COLO829 (cell line): Measurements from ENCODE around the gene PRAMEF14.
"Not testable (repeated sequence)": the region's sequence is repeated elsewhere in the genome, so short reads cannot be mapped to it uniquely, and the experiment has no call there.

ENCODE experiments used
- DNase-seq: peaks from one replicate; pipeline ENCODE4 v3.0.0; 2012; ENCODE audit warnings: low spot score

Gene PRAMEF14, protein sequence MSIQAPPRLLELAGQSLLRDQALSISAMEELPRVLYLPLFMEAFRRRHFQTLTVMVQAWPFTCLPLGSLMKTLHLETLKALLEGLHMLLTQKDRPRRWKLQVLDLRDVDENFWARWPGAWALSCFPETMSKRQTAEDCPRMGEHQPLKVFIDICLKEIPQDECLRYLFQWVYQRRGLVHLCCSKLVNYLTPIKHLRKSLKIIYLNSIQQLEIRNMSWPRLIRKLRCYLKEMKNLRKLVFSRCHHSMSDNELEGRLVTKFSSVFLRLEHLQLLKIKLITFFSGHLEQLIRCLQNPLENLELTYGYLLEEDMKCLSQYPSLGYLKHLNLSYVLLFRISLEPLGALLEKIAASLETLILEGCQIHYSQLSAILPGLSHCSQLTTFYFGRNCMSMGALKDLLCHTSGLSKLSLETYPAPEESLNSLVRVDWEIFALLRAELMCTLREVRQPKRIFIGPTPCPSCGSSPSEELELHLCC

DNA sequence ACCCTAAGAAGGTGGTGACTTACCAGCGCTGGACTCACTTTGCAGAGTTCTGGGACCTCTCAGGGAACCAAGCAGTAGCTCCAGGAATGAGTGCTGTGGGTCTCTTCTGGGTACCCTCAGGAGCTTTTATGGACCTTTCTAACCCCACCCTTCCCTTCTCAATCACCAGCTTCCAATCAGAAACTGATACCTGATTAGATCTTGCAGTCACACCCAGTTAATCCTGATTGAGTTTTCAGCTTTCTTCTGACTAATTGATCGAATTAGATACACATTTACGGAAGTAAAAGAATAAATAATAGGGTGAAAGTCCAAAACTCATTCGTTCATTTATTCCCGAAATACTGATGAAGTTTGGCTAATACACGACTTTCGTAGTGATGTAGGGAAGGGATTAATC lies at the start of gene PRAMEF14:
TSS of gene PRAMEF14 (minus strand) at position 101 of the 400 bp plus-strand sequence. CDS start 1,820 bp downstream, outside the sequence.
- DNase-seq = not testable (repeated sequence)

GRCh38 chr1:13395311-13395710 lies 48.4 kb upstream of the PRAMEF14 start:
- not testable (repeated sequence) for DNase-seq

GRCh38 chr1:13394761-13395160 lies 47.8 kb upstream of the PRAMEF14 start:
- DNase-seq = not testable (repeated sequence)

GRCh38 chr1:13393004-13393403 lies 46.1 kb upstream of the PRAMEF14 start:
- DNase-seq = not testable (repeated sequence)

DNA sequence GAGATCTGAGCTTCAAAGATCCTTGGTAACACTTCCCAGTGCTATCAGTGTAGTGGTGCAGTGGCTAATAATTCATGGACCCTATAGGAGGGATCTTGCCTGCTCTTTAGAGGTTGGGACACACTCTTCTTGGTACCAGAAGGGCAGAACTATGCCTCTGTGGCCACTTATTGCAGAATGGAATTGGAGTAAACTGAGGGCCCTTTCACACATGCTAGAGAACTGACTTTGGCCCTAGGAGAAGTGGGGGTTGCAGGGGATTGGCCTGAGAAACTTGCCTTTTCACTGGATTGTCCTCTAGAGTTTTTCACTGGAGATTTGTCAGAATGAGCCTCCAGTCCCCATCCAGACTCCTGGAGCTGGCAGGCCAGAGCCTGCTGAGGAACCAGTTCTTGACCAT lies 42.4 kb upstream of the PRAMEF14 start, which contains the start of gene PRAMEF17:
TSS of gene PRAMEF17 (plus strand) at position 301 of the 400 bp plus-strand sequence. CDS start at position 327, 26 bp downstream.
- not testable (repeated sequence) for DNase-seq

DNA sequence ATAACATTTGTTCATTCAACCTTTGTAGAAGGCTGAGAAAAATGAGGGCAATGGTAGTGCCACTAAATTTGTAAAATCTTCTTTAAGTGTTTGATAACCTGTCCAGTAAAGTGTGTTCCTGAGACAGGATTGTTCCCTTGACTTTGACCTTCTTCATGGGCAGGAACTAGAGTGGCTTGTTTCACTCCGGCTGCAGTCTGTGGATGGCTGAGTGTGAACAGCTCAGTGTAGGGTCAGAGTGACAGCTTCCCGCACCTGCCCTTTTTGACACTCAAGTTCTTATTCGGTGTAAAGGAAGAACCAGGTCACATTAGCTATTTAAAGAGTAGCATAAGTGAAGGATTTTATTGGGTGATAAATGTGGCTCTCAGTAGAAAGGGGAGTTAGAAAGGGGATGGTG lies 33.4 kb upstream of the PRAMEF14 start:
- DNase-seq = not testable (repeated sequence)

DNA sequence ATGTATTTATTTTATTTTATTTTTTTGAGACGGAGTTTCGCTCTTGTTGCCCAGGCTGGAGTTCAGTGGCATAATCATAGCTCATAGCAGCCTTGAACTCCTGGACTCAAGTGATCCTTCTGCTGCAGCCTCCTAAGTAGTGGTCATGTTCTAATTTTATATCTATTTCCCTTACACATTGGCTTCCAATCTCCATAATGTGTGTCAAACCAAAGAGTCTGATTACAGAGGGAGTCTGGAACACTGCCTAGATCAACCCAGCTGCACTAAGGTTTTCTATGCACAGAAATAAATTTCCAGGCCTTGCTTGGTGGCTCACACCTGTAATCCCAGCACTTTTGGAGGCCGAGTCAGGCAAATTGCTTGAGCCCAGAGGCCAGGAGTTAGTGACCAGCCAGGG lies 32.0 kb upstream of the PRAMEF14 start:
- DNase-seq = not testable (repeated sequence)

DNA sequence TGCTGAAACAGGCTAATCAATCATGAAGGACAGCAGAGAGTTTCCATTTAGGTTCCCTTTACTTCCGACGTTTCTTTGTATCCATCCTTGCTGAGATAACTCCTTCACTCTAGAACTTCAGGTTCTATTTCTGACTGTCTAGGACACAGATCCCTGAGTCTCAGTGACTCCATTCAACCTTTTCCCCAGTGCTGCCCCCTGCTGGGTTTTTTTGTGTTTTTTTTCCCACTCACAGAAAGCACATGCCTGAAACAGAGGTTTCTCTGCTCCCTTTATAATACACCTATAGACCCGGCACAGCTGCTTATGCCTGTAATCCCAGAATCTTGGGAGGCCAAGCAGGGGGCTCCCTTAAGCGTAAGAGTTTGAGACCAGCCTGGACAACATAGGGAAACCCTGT lies 21.6 kb upstream of the PRAMEF14 start:
- peak; percentile 6 for DNase-seq

- DNase-seq = not testable (repeated sequence)
These were observed 19.6 kb upstream of the PRAMEF14 start for GRCh38 chr1:13366536-13366935.

GRCh38 chr1:13364928-13365327 lies 18.0 kb upstream of the PRAMEF14 start:
- not testable (repeated sequence) for DNase-seq

DNA sequence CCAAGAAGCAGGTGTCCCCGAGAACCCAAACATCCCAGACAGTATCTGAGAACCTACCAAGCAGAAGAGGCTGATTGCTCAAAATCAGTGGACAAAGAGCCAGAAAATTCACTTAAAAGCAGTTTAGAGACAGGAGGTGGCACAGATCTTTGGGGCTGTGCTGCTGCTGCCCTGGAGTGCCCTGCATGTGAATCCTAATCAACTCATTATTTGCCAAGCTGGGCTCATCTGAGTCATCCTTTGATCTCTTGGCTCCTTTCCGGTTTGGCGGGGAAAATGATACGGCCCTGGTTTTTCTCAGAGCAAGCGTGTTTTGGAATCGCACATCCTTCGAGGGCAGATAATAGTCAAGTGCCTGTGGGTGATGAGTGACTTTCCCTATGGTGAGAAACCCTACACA lies 15.4 kb upstream of the PRAMEF14 start:
- not testable (repeated sequence) for DNase-seq

DNA sequence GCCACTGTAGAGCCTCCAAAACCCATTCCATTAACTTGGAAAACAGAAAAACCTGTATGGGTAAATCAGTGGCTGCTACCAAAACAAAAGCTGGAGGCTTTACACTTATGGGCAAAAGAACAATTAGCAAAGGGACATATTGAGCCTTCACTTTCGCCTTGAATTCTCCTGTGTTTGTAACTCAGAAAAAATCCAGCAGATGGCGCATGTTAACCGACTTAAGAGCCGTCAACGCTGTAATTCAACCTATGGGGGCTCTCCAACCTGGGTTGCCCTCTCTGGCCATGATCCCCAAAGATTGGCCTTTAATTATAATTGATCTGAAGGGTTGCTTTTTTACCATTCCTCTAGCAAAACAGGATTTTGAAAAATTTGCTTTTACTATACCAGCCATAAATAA lies 9.8 kb upstream of the PRAMEF14 start:
- DNase-seq = not testable (repeated sequence)

GRCh38 chr1:13354475-13354874 lies 7.5 kb upstream of the PRAMEF14 start:
- DNase-seq = not testable (repeated sequence)

DNA sequence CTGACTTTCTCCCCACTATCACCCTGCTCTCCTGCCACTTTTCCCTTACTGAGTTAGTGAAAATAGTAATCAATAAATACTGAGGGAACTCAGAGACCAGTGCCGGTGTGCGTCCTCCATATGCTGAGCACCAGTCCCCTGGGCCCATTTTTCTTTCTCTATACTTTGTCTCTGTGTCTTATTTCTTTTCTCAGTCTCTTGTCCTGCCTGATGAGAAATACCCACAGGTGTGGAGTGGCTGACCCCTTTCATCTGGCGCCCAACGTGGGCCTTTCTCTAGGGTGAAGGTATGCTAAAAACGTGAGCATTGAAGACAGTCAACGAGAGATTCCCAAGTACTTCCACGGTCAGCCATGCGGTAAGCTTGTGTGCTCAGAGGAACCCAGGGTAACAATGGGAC lies 6.5 kb upstream of the PRAMEF14 start:
- DNase-seq = not testable (repeated sequence)

GRCh38 chr1:13342496-13342895 lies 4.4 kb downstream of the PRAMEF14 start:
- DNase-seq = not testable (repeated sequence)

- not testable (repeated sequence) for DNase-seq
These were observed 31.7 kb downstream of the PRAMEF14 start, which contains the start of gene PRAMEF15 for GRCh38 chr1:13315281-13315680. TSS of gene PRAMEF15 (plus strand) at chr1:13315581. CDS start at chr1:13318408, 2,827 bp downstream.

DNA sequence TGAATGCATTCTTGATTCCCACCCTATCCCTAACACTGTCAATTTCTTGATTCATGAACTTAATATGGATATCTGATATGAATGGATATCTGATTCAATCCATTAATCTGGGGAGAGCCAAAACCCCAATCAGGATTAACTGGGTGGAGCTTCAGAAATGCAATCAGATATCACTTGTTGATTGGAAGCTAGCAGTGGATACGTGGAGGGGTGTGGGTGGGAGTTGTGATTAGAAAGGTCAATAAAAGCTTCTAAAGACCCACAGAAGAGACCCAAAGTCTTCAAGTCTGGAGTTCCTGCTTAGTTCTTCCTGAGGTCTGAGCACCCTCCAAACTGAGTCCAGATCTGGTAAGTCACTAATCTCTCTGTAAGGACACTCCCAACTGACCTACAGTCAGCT lies 43.7 kb downstream of the PRAMEF14 start, which contains the start of gene PRAMEF33:
TSS of gene PRAMEF33 (plus strand) at position 301 of the 400 bp plus-strand sequence. CDS start 2,416 bp downstream, outside the sequence.
- not testable (repeated sequence) for DNase-seq

GRCh38 chr1:13302197-13302596 lies 44.7 kb downstream of the PRAMEF14 start:
- DNase-seq = not testable (repeated sequence)

GRCh38 chr1:13298699-13299098 lies 48.2 kb downstream of the PRAMEF14 start:
- DNase-seq = not testable (repeated sequence)

GRCh38 chr1:13297216-13297931 lies 49.6 kb downstream of the PRAMEF14 start:
- DNase-seq = not testable (repeated sequence)
